Smooth muscle cell (in vitro differentiated cells): Measurements from ENCODE around the gene ZCCHC2. TPM values are rescaled to one million over a fixed set of nuclear protein-coding genes. Genes with fewer than 3 reads are reported as not detected.

Experiments used
- DNase-seq: peaks from one replicate; lab custom pipeline; 2025; ENCODE audit not compliant: unreplicated experiment; lab: John Stamatoyannopoulos, UW
- H2AFZ ChIP-seq: fragments of 200-600 bp; sonication (generic); 2 replicates; pipeline ENCODE4 v1.6.0; 2016; ENCODE audit warnings: antibody characterized with exemption, low read depth, mild to moderate bottlenecking
- H3F3A ChIP-seq: fragments of 200-600 bp; sonication (generic); 2 replicates; pipeline ENCODE4 v1.6.0; 2017; ENCODE audit warnings: antibody characterized with exemption, low read depth
- H3K27ac ChIP-seq: fragments of 200-600 bp; sonication (generic); 2 replicates; pipeline ENCODE4 v1.5.1; 2016; ENCODE audit warnings: low read depth, mild to moderate bottlenecking
- H3K27me3 ChIP-seq: fragments of 200-600 bp; sonication (generic); 2 replicates; pipeline ENCODE4 v1.6.1; 2016; ENCODE audit warnings: low read depth, mild to moderate bottlenecking
- H3K36me3 ChIP-seq: fragments of 200-600 bp; sonication (generic); 2 replicates; pipeline ENCODE4 v1.5.1; 2016; ENCODE audit warnings: low read depth
- H3K4me1 ChIP-seq: fragments of 200-600 bp; sonication (generic); 2 replicates; pipeline ENCODE4 v1.5.1; 2016; ENCODE audit warnings: low read depth
- H3K4me2 ChIP-seq: fragments of 200-600 bp; sonication (generic); 2 replicates; pipeline ENCODE4 v1.6.0; 2016; ENCODE audit warnings: mild to moderate bottlenecking
- H3K4me3 ChIP-seq: fragments of 200-600 bp; sonication (generic); 2 replicates; pipeline ENCODE4 v1.5.1; 2016; ENCODE audit warnings: mild to moderate bottlenecking
- H3K79me2 ChIP-seq: fragments of 200-600 bp; sonication (generic); 2 replicates; pipeline ENCODE4 v1.6.0; 2016; ENCODE audit warnings: low read depth, mild to moderate bottlenecking
- H3K9ac ChIP-seq: fragments of 200-600 bp; sonication (generic); 2 replicates; pipeline ENCODE4 v1.6.0; 2016; ENCODE audit warnings: low read depth
- H3K9me3 ChIP-seq: fragments of 200-600 bp; sonication (generic); replicated peaks from 2 replicates; pipeline ENCODE4 v1.5.1; 2016; ENCODE audit warnings: low read depth
- H4K20me1 ChIP-seq: fragments of 200-600 bp; sonication (generic); 2 replicates; pipeline ENCODE4 v1.6.0; 2016; ENCODE audit warnings: low read depth
- CTCF ChIP-seq: fragments of 200-600 bp; sonication (generic); IDR thresholded peaks from 2 replicates; pipeline ENCODE4 v1.5.1; 2017; ENCODE audit warnings: borderline replicate concordance, mild to moderate bottlenecking, antibody characterized with exemption; ENCODE audit not compliant: insufficient read depth, poor library complexity, severe bottlenecking
- WGBS: methylation state at CpG from one replicate; pipeline ENCODE4 v1.1.7; 2016; ENCODE audit warnings: low lambda C conversion rate; 5-methylcytosine and 5-hydroxymethylcytosine counted together
- polyA plus RNA-seq: library from polyadenylated mRNA; unstranded; fragments of >200 nt; fragmentation: Nextera tagmentation; extraction: Ambion mirVana; gene quantifications from 2 replicates; pipeline ENCODE4 v1.2.1, GENCODE V29; 2016
- total RNA-seq: library from RNA; depleted of rRNA; stranded (reverse); fragments of >200 nt; gene quantifications from 2 replicates; pipeline ENCODE4 v1.2.3, GENCODE V29; 2014

Gene ZCCHC2
- total and polyA plus RNA-seq, 2 experiments from 2014 or later = 0.74 to 8.1 TPM

- H3K36me3 ChIP-seq = no peaks in the 10 kb centered on the region
- WGBS = 94% methylated on average over 3 of the region's 3 CpGs
- H3F3A ChIP-seq = no peaks in the 10 kb centered on the region
- H3K27ac ChIP-seq = peak overlapping the region; percentile 48
- no peak overlapping the region for H3K4me2 ChIP-seq
- TF ChIP-seq CTCF = no peak
- H3K4me1 ChIP-seq = no peaks in the 10 kb centered on the region
- no peaks in the 10 kb centered on the region for H4K20me1 ChIP-seq
- no peak overlapping the region for H2AFZ ChIP-seq
- no peak overlapping the region for H3K4me3 ChIP-seq
- no peaks in the 10 kb centered on the region for H3K79me2 ChIP-seq
- H3K9me3 ChIP-seq = no peaks in the 10 kb centered on the region
- no peak for DNase-seq
- no peak overlapping the region for H3K9ac ChIP-seq
- no peaks in the 10 kb centered on the region for H3K27me3 ChIP-seq
Measured at GRCh38 chr18:62571648-62572047, 48.8 kb downstream of the ZCCHC2 start.

GRCh38 chr18:62572456-62572855 lies 49.6 kb downstream of the ZCCHC2 start:
- Histone ChIP-seq H3F3A (no peaks in the 10 kb centered on the region), H3K27ac (peak overlapping the region; percentile 48), H3K9me3 (no peaks in the 10 kb centered on the region), H2AFZ (no peak overlapping the region), H3K79me2 (no peaks in the 10 kb centered on the region), H3K4me3 (no peak overlapping the region), H3K4me1 (no peaks in the 10 kb centered on the region), H3K36me3 (no peaks in the 10 kb centered on the region), H4K20me1 (no peaks in the 10 kb centered on the region), H3K4me2 (no peak overlapping the region), H3K9ac (no peak overlapping the region), H3K27me3 (no peaks in the 10 kb centered on the region)
- 75% methylated on average over 3 of the region's 3 CpGs for WGBS
- no peak for TF ChIP-seq CTCF
- DNase-seq = no peak

GRCh38 chr18:62574776-62575175 lies 52.0 kb downstream of the ZCCHC2 start:
- no peak overlapping the region for H3K4me3 ChIP-seq
- WGBS = 99% methylated on average over 11 of the region's 11 CpGs
- H3K36me3 ChIP-seq = no peaks in the 10 kb centered on the region
- H3K27me3 ChIP-seq = no peaks in the 10 kb centered on the region
- H3K4me2 ChIP-seq = no peak overlapping the region
- H3K9me3 ChIP-seq = no peaks in the 10 kb centered on the region
- no peaks in the 10 kb centered on the region for H3K4me1 ChIP-seq
- no peak for DNase-seq
- H3F3A ChIP-seq = no peaks in the 10 kb centered on the region
- no peaks in the 10 kb centered on the region for H4K20me1 ChIP-seq
- H2AFZ ChIP-seq = no peak overlapping the region
- no peak overlapping the region for H3K27ac ChIP-seq
- no peak for TF ChIP-seq CTCF
- H3K9ac ChIP-seq = no peak overlapping the region
- H3K79me2 ChIP-seq = no peaks in the 10 kb centered on the region

- no peaks in the 10 kb centered on the region for H4K20me1 ChIP-seq
- H3K27ac ChIP-seq = no peak overlapping the region
- no peaks in the 10 kb centered on the region for H3K4me1 ChIP-seq
- no peak for TF ChIP-seq CTCF
- H3K4me2 ChIP-seq = no peak overlapping the region
- no peak for DNase-seq
- 89% methylated on average over 9 of the region's 9 CpGs for WGBS
- H3K79me2 ChIP-seq = no peaks in the 10 kb centered on the region
- no peaks in the 10 kb centered on the region for H3K36me3 ChIP-seq
- no peak overlapping the region for H2AFZ ChIP-seq
- no peak overlapping the region for H3K9ac ChIP-seq
- H3F3A ChIP-seq = no peaks in the 10 kb centered on the region
- no peaks in the 10 kb centered on the region for H3K27me3 ChIP-seq
- H3K9me3 ChIP-seq = no peaks in the 10 kb centered on the region
- H3K4me3 ChIP-seq = no peak overlapping the region
Measured at GRCh38 chr18:62576271-62576670, 53.4 kb downstream of the ZCCHC2 start.
